ENCODE results near the gene AGTRAP. TPM values are rescaled to one million over a fixed set of nuclear protein-coding genes. Genes with fewer than 3 reads are reported as not detected.
A peak's percentile ranks its signal among the peaks of the same experiment; 100 is the strongest.

Gene AGTRAP
- total and polyA plus RNA-seq, 9 of the 15 experiments (the other 6 are each of a cell fraction or from before 2014, with no cell fraction given): 26.8 to 105 (median 57.5) TPM

GRCh38 chr1:11761988-11762406 is 26.1 kb downstream of the AGTRAP start, which contains the start of gene C1orf167:
Gene C1orf167 (plus strand): TSS chr1:11762193. CDS start chr1:11764401, 2,208 bp downstream.
- no peaks in the 10 kb centered on the region for H3K27me3 ChIP-seq (ENCODE audit: control insufficient read depth in 2 of 2, insufficient read depth in 2 of 2, low read length in 2 of 2)
- intact Hi-C loops (cut with micrococcal nuclease) (no loop called here), in situ Hi-C loops (cut with MboI) (no loop called here)
- H3K9me1 ChIP-seq (ENCODE audit: control insufficient read depth, insufficient read depth, low read length): no peaks in the 10 kb centered on the region
- peaks cover 8 to 42% of the 10 kb centered on the region in 2 experiments; a peak in 3 of 5 replicates for H3K4me1 ChIP-seq (replicated peaks in 1 of 2; ENCODE audit: control insufficient read depth in 2 of 2, insufficient read depth in 2 of 2, low read length in 2 of 2)
- POLR2A ChIA-PET: interaction anchor here (0.7 to 3.9 kb wide), 4 partner anchors 26 to 147 kb away, joined by 3 to 18 read pairs (median 4); no protein-coding TSS in a partner anchor
- no peak within 1 kb of the TSS; the same call in 2 of the 3 replicates for H3K27ac ChIP-seq (ENCODE audit: extremely low read depth, low read depth, low read length)
- ATAC-seq (peak; percentile 94), FAIRE-seq (peak; percentile 49), DNase-seq (ENCODE audit: extremely low read depth in 1 of 4, low spot score in 3 of 4) (peak; percentile 80 to 92 (median 86))
- no peaks in the 10 kb centered on the region; the same call in 1 of the 2 replicates for H3K9me3 ChIP-seq (replicated peaks; ENCODE audit: control insufficient read depth, insufficient read depth, low read depth, low read length)
- peak within 1 kb of the TSS; percentile 27; the same call in 1 of the 2 replicates for H3K4me3 ChIP-seq
- no peaks in the 10 kb centered on the region for H3K79me2 ChIP-seq (ENCODE audit: control insufficient read depth, insufficient read depth, low read length)
- H3K4me2 ChIP-seq (ENCODE audit: insufficient read depth, low read length): peak within 1 kb of the TSS; percentile 82
- peak within 1 kb of the TSS; percentile 30 to 92; a peak in 3 of 4 replicates for H3K9ac ChIP-seq (ENCODE audit: insufficient read depth in 1 of 2, low read depth in 2 of 2, low read length in 2 of 2)
- CTCF ChIA-PET (ENCODE audit: low intra/inter-chr PET ratio): no interaction called here
- WGBS (ENCODE audit: insufficient coverage, low coverage, missing lambda C conversion rate): 4% methylated on average over 29 of the region's 29 CpGs
- H4K20me1 ChIP-seq (replicated peaks; ENCODE audit: control insufficient read depth, insufficient read depth, low read length): no peaks in the 10 kb centered on the region
- peak within 1 kb of the TSS; percentile 97 for H2AFZ ChIP-seq (ENCODE audit: low read depth, low read length)
- BruUV-seq (replicated peaks): no TSS peak
- H3K36me3 ChIP-seq (ENCODE audit: control insufficient read depth, insufficient read depth, low read length): no peaks in the 10 kb centered on the region
- no peak for TF ChIP-seq TARDBP (IDR thresholded peaks at IDR 0.05)
- TF ChIP-seq E2F6 (IDR thresholded peaks at IDR 0.05; ENCODE audit: borderline replicate concordance in 1 of 2, extremely low read depth in 1 of 2, insufficient read depth in 1 of 2, insufficient read length in 1 of 2, low read depth in 1 of 2, low read length in 1 of 2, poor library complexity in 1 of 2, severe bottlenecking in 1 of 2): peak; percentile 93 to 96
- peak; percentile 68; the same call in 1 of the 2 replicates for TF ChIP-seq MYC (IDR thresholded peaks at IDR 0.05; ENCODE audit: low read depth, low read length)
- no peak for TF ChIP-seq MYC (CRISPR knock-in tag; IDR thresholded peaks at IDR 0.05; ENCODE audit: borderline replicate concordance, low read depth)
- TF ChIP-seq, protein P1, sequence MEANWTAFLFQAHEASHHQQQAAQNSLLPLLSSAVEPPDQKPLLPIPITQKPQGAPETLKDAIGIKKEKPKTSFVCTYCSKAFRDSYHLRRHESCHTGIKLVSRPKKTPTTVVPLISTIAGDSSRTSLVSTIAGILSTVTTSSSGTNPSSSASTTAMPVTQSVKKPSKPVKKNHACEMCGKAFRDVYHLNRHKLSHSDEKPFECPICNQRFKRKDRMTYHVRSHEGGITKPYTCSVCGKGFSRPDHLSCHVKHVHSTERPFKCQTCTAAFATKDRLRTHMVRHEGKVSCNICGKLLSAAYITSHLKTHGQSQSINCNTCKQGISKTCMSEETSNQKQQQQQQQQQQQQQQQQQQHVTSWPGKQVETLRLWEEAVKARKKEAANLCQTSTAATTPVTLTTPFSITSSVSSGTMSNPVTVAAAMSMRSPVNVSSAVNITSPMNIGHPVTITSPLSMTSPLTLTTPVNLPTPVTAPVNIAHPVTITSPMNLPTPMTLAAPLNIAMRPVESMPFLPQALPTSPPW (CRISPR knock-in tag; IDR thresholded peaks at IDR 0.05): peak; percentile 53; the same call in 1 of the 2 replicates
- 0 out of 2 replicates have a peak, but pooled peaks have one; percentile 26 for TF ChIP-seq TFAP4 (CRISPR knock-in tag; IDR thresholded peaks at IDR 0.05; ENCODE audit: borderline replicate concordance)
- TF ChIP-seq SP1 (CRISPR knock-in tag; IDR thresholded peaks at IDR 0.05): peak; percentile 62; the same call in 1 of the 2 replicates
- peak; percentile 52; the same call in 1 of the 2 replicates for TF ChIP-seq EGR1 (conservative IDR thresholded peaks at IDR 0.05)
- TF ChIP-seq CREM (IDR thresholded peaks at IDR 0.05; ENCODE audit: low read depth): 0 out of 2 replicates have a peak, but pooled peaks have one; percentile 11
- peak; percentile 56; the same call in 1 of the 2 replicates for TF ChIP-seq KLF13 (tag; IDR thresholded peaks at IDR 0.05; ENCODE audit: borderline replicate concordance, low read depth)
- no peak for TF ChIP-seq ZNF217 (CRISPR knock-in tag; IDR thresholded peaks at IDR 0.05)
- TF ChIP-seq CXXC5 (CRISPR knock-in tag; IDR thresholded peaks at IDR 0.05): peak; percentile 69
- TF ChIP-seq USF1 (CRISPR knock-in tag; IDR thresholded peaks at IDR 0.05): peak; percentile 72
- no peak for TF ChIP-seq BRCA1 (IDR thresholded peaks at IDR 0.05)
- no peak for TF ChIP-seq BRCA1 (CRISPR knock-in tag; IDR thresholded peaks at IDR 0.05)
- 0 out of 2 replicates have a peak, but pooled peaks have one; percentile 42 for TF ChIP-seq CREB1 (IDR thresholded peaks at IDR 0.05)
- TF ChIP-seq CREB1 (CRISPR knock-in tag; IDR thresholded peaks at IDR 0.05): no peak
- TF ChIP-seq ZNF431 (CRISPR knock-in tag; IDR thresholded peaks at IDR 0.05): 0 out of 2 replicates have a peak, but pooled peaks have one; percentile 43
- peak; percentile 52 for TF ChIP-seq RBFOX2 (IDR thresholded peaks at IDR 0.05; ENCODE audit: low read depth, low read length)
